SIG-M5 treated with dmso at 0.1 percent for 504 hours (cell line): Measurements from ENCODE around the gene MBD5.

Source experiments
- DNase-seq: peaks from one replicate; lab custom pipeline; 2025; ENCODE audit not compliant: unreplicated experiment; lab: John Stamatoyannopoulos, UW

The MBD5 gene

DNA sequence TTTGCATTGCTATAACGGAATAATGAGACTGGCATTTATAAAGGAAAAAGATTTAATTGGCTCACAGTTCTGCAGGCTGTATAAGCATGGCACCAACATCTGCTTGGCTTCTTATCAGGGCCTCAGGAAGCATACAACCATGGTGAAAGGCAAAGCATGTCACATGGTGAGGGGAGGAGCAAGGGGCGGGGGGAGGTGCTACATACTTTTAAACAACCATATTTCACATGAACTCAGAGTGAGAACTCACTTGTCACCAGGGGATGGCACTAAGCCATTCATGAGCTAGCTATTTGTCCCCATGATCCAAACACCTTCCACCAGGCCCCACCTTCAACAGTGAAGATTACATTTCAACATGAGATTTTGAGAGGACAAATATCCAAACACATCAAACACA, 188.7 kb downstream of the MBD5 start:
- peak; percentile 10 for DNase-seq

DNA sequence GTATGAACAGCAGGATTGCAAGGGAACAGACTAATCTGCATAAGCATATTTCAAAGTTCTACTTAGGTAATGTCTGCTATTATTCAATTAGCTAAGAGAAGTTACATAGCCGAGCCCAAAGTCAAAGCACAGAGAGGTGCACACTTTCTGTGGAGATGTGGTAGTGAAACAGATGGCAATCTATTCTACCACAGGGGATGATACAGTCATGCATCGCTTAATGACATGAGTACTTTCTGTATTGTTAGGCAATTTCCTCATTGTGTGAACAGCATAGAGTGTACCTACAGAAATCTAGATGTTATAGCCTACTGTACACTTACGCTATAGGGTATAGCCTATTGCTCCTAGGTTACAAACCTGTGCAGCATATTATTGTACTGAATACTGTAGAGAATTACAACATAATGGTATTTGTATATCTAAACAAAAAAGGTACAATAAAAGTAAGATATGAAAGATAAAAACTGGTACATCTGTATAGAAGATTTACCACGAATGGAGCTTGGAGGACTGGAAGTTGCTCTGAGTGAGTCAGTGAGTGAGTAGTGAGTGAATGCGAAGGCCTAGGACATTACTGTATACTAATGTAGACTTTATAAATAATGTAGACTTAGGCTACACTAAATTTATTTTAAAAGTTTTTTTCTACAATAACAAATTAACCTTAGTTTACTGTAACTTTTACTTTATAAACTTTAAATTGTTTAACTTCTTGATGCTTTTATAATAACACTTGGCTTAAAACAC, 197.6 kb downstream of the MBD5 start:
- no peak for DNase-seq

DNA sequence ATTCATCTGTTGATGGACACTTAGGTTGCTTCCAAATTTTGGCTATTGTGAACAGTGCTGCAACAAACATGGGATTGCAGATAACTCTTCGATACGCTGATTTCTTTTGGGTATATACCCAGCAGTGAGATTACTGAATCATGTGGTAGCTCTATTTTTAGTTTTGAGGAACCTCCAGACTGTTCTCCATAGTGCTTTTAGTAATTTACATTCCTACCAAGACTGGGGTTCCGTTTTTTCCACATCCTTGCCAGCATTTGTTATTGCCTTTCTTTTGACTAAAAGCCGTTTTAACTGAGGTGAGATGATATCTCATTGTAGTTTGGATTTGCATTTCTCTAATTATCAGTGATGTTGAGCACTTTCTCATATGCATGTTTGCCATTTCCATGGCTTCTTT, 200.3 kb downstream of the MBD5 start:
- peak; percentile 53 for DNase-seq

DNA sequence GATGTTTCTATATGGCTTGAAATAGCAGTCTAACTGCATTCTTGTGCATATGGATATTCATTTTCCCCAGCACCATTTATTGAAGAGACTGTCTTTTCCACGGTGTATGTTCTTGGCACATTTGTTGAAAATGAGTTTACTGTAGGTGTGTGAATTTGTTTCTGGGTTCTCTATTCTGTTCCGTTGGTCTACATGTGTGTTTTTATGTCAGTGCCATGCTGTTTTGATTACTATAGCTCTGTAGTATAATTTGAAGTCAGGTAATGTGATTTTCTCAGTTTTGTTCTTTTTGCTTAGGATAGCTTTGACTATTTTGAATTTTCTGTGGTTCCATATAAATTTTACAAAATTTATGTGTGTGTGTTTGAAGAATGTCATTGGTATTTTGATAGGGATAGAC, 201.0 kb downstream of the MBD5 start:
- no peak for DNase-seq

DNA sequence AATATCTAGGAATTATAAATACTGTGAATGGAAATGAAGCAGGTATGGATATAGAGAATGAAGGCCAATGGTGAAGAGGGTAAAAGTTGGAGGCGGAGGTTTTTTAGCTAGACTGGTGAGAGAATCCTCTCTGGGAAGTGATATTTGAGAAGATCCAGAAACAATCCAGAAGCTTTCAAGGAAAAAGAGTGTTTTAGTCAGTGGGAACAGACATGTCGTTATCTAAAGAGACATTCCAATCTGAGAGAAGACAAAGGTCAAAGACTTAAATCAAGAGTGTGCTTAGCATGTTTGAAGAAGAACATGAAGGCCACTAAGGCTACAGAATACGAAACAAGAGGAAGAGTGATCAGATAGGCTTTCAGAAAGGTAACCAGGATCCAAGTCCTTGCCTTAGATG, 211.0 kb downstream of the MBD5 start:
- DNase-seq, result no peak

DNA sequence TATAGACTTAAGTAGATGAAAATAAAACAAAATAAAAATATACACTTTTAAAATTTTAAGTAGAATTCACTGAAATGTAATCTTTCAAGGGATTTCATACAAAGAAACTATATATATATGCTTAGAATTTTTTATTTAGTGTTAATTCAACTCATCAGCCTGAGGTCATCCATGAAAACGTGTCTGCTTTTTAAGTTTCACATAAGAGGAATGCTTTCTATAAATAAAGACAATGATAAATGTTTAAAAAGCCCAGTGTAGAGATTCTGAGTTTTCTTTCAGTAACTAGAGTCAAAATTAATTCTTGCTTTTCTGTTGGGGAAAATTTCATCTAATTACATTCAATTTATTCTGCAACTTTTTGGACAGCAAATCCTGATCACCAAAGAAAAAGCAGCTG, 213.3 kb downstream of the MBD5 start:
- DNase-seq, result no peak

DNA sequence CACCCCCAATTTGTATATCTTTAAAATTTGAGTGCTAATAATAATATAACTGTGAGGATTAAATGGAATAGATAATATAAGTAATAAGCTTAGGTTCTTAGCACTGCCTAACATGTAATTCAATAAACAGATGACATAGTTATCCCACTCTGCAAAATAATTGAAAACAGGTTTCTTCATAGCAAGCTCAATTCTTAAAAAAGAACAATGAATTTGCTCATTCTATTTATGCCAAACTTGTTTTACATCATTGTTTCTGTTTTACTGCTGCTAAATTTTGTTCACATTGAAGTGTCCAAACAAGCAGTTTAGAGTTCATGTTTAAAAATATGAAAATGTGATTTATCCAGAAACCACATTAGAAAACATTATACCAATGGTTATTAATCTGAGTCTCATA, 217.0 kb downstream of the MBD5 start:
- no peak for DNase-seq

DNA sequence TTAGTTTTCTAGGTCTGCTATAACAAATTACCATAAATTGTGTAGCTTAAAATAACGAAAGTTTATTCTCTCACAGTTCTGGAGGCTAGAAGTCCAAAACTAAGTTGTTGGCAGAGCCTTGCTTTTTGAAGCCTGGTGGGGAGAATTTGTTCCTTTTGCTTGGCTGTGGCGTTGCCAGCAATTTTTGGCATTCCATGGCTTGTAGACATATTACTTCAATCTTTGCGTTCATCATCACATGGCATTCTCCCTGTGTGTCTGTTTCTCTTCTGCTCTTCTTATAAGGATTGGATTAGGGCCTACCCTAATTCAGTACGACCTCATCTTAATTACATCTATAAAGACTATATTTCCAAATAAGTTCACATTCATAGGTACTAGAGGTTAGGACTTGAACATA, 217.7 kb downstream of the MBD5 start:
- no peak for DNase-seq

DNA sequence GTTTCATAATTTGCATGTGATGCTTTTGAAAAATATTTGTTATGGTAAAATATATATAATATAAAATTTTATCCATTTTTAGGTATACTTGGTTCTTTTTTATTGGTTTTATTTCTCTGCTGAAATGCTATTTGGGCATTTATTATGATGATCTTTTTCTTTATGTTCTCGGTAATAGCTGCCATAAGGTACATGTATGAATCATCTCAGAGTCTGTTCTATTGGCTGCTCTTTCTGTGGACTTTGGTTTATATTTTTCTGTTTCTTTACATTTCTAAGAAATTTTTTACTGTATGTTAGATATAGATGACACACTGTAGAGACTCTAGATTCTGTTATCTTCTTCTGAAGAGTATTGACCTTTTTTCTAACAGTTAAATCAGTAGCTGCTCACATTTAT, 219.9 kb downstream of the MBD5 start:
- no peak for DNase-seq

DNA sequence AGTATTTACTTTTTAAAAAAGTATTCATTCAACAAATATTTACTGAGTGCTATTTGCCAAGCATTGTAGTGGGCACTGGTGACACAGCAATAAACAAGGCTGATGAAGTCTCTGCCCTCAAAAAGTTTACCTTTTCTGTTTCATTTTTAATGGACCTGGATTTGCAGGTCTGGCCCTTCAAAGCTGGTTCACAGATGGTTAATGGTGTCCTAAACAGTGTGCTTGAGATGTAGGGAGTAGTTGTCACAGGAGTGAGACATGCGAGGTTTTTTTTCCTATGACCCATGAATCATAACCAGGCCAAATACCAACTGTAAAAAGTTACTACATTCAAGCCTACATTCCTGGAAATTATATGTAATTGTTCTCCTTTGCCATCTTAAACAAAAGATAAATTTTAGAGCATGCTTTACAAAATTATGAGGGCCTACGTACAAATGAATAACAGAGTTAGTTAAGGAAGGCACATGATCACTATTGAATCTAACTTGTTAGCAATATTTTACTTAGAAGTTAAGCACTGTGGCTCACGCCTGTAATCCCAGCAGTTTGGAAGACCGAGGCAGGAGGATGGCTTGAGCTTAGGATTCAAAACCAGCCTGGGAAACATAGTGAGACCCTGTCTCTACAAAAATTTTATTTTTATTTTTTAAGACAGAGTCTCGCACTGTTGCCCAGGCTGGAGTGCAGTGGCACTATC, 223.9 kb downstream of the MBD5 start:
- DNase-seq, result no peak

DNA sequence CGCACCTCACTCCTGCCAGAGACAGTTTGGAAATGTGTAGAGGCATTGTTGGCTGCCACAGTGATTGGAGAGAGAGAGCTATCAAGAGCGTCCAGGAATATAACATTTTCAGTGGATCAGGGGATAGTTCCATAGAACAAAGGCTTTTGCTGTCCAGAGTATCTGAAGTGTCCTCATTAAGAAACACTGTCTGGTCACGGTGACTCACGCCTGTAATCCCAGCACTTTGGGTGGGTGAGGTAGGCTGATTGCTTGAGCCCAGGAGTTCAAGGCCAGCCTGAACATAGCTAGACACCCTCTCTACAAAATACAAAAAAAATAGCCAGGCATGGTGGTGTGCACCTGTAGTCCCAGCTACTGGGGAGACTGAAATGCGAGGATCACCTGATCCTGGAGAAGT, 231.1 kb downstream of the MBD5 start:
- no peak for DNase-seq

DNA sequence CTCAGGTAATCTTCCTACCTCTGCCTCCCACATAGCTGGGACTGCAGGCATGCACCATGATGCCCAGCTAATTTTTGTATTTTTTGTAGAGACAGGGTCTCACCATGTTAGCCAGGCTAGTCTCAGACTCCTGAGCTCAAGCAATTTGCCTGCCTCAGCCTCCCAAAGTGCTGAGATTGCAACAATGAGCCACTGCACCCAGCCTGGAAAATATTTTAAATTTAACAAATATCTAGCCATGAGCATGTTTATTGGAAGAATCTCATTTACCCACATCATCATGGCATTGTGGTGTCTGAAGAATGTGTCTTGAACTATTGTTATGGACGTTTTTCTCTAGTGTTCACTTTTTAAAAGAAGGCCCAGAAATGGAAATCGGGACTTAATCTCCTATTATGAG, 231.8 kb downstream of the MBD5 start:
- DNase-seq, result no peak

DNA sequence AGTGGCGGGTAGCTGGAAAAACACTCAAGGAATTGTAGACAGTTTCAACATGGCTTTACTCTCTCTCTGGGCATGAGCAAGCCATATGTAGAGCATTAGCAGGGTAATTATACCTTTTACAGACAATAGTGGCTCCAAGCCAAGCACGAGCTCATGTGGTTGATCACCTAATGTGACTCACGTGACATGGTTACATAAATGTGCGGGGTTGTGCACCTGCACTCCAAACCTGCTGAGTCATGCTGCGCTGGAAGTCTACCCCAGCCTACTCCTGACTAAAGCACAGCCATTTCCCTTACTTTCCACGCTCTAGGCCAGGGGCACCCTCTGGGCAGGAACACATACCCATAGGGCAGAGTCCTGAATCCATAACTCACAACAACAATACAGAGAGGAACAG, 232.8 kb downstream of the MBD5 start:
- DNase-seq, result no peak

DNA sequence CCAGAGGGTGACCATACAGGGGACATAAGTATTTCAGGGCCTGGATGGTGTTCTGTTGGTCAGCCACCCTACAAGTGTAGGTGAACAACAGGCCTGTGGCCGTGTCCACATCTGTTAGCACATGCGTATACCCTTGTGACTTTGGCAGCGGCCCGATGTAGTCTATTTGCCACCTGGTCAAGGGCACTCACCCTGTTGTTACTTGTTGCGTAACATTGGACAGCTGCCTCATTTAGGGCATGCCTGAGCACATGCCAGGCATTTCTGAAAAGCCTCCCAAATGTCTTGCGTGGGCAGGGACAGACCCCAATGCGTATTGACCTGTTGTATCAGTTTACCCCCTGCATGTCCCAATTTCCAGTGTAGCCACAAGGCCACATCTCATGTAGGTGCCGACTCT, 235.0 kb downstream of the MBD5 start:
- DNase-seq, result no peak

DNA sequence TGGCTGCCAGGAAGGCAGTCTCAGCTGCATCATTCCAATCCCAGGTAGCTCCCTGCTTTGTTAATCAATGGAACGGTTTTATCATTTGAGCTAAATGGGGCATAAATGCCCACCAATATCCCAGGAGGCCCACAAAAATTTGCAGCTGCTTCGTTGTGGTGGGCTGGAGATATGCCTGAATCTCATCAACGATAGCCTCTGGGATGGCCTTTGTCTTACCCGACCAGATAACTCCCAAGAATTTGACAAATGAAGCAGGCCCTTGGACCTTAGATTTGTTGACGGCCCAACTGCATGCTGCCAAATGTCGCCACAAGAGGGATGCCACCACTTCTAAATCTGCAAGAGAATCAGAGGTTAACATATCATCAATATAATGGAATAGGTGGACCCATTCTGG, 236.4 kb downstream of the MBD5 start:
- DNase-seq, result no peak

DNA sequence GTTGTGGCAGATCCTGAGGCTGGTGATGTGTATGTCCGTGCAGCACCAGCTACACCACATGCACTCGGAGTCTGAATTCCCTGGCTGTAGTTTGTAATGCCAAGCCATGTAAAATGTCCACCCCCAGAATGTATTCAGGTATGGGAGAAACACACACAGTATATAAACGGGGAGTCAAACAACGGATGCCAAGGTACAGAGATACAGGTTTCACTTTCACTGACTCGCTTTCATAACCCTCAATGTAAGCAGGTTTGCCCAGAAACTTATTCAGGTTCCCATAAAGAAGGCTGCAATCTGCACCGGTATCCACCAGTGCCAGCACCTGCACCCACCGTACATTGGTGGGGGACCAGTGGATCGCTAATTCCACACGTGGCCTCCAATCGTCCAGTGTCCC, 237.2 kb downstream of the MBD5 start:
- no peak for DNase-seq

DNA sequence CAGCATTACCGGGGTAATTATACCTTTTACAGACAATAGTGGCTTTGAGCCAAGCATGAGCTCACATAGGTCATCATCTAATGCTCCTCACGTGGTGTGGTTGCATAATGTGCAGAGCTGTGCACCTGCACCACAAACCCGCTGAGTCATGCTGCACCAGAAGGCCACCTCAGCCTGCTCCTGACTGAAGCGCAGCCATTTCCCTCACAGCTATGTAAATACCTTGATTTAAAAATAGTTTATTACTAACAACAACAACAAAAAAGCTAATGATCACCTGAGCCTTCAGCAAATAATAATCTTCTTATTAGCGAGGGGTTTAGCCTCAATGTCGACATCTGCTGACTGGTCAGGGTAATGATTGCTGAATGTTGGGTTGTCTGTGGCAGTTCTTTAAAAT, 238.8 kb downstream of the MBD5 start:
- no peak for DNase-seq

DNA sequence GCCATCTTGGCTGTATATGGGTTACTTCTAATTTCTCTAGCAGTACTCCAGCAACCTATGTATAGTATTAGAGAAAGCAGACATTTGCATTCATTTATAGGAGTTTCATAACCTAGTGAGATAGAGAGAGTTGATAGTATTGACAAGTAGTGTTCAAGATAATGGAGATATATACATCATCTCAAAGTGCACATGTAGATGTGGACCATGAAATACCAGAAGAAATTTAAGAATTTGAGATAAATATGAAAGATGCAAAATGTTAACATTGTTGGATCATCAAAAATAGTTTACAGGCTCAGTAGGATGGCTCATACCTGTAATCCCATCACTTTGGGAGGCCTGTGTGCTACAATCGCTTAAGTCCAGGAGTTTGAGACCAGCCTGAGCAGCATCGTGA, 243.0 kb downstream of the MBD5 start:
- DNase-seq, result no peak

DNA sequence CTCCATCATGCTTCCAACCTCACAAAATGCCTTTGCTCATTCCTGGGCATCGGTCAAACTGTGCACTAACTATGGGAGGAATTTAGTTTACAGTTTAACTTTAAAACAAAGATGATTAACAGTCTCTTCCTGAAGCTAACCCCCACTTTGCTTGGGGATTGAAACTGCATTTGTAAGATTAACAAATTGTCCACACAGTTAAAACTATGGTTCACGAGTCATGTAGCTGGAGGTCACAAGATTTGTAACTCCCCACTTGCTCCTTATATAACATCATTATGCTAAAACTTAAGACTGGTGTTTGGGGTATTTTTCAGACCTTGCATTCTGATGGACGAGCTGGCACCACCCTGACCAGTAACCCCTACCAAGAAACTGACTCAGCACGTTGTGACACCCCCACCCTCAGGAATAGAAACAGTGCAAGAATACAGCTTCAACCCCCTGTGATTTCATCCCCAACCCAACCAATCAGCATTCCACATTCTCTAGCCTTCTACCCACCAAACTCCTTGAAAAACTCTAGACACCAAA, 252.3 kb downstream of the MBD5 start:
- DNase-seq, result no peak

DNA sequence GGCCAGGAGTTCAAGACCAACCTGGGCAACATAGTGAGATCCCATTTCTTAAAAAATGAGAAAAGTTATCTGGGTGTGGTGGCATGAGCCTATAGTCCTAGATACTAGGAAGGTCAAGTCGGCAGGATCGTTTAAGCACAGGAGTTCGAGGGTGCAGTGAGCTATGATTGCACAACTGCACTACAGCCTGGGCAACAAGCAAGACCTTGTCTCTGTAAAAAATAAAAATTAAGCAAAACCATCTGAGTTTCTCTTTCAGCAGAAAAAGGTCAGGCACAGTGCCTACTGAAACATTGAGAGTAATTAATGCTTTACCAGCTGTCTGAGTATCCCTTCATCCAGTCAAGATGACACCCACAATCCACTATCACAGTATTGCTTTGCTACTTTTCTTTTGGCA, 258.3 kb downstream of the MBD5 start:
- no peak for DNase-seq

DNA sequence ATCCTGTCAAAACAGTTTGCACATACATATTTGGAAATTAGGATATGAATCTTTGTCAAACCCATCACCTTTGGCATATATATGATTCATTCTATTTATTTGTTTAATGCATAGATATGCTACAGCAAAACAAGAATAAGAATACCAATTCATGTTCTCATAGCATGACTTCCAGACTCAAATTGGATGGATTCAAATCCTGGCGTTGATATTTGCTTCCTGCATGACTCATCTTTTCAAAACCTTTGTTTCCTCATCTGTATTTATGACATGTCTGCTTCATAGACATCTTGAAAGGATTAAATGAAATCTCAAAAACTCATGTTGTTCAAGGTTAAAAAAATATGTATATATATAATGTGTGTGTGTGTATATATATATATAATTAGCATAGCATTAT, 261.3 kb downstream of the MBD5 start:
- DNase-seq, result no peak

DNA sequence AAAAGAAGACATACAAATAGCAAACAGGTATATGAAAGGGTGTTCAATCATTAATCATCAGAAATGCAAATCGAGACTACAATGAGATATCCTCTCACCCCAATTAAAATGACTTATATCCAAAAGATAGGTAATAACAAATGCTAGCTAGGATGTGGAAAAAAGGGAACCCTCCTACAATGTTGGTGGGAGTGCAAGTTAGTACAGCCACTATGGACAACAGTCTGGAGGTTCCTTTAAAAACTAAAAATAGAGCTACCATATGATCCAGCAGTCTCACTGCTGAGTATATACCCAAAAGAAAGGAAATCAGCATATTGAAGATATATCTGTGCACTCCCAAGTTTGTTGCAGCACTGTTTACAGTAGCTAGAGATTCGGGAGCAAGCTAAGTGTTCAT, 271.5 kb downstream of the MBD5 start:
- DNase-seq, result no peak

DNA sequence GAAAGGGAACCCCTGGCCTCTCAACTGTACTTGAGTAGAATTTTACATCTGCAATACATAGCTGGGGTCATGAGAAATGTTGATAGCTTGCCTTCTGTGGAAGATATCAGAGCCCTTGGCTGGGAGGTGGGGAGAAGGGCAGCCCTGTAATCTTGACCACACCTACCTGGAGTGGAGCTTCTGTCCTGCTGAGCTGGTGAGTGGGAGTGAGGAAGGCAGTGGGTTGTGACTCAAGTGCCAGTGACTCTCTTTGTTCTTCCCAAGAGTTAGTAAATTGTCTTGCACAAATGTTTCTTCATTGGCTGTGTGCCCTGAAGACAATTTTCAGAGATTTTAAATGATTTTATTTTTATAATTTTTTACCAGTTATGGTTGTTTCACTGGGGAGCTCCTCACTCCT, 277.3 kb downstream of the MBD5 start:
- DNase-seq, result no peak
